ENCODE data around the gene WWC1. TPM values are rescaled to one million over a fixed set of nuclear protein-coding genes. Genes with fewer than 3 reads are reported as not detected.

Gene WWC1
- total and polyA plus RNA-seq, 10 of the 15 experiments (the other 5 are each of a cell fraction or from before 2014, with no cell fraction given) = 0.50 to 7.8 (median 2.5) TPM

GRCh38 chr5:168481330-168481788 is 189.9 kb downstream of the WWC1 start (continued):
- peak; percentile 61; the same call in 1 of the 2 replicates for TF ChIP-seq RELB (IDR thresholded peaks at IDR 0.05; ENCODE audit: low read depth)
- TF ChIP-seq WRNIP1 (IDR thresholded peaks at IDR 0.05; ENCODE audit: borderline replicate concordance, low read depth, low read length) = no peak
- no peak for TF ChIP-seq SUZ12 (IDR thresholded peaks at IDR 0.05; ENCODE audit: unreplicated experiment)
- TF ChIP-seq RUNX3 (IDR thresholded peaks at IDR 0.05; ENCODE audit: low read length) = peak; percentile 86
- no peak for TF ChIP-seq SIX5 (IDR thresholded peaks at IDR 0.05; ENCODE audit: low read depth, low read length, severe bottlenecking)
- no peak for TF ChIP-seq BRCA1 (IDR thresholded peaks at IDR 0.05; ENCODE audit: low read depth, low read length)
- TF ChIP-seq ZNF384 (IDR thresholded peaks at IDR 0.05; ENCODE audit: borderline replicate concordance, low read depth, low read length) = no peak
- TF ChIP-seq TCF7 (IDR thresholded peaks at IDR 0.05; ENCODE audit: borderline replicate concordance) = no peak
- no peak for TF ChIP-seq POLR2A (IDR thresholded peaks at IDR 0.05; ENCODE audit: low read depth, low read length)
- no peak for TF ChIP-seq MAX (IDR thresholded peaks at IDR 0.05; ENCODE audit: low read depth, low read length)
- no peak for TF ChIP-seq CBX3 (IDR thresholded peaks at IDR 0.05; ENCODE audit: borderline replicate concordance, low read depth)
- no peak for TF ChIP-seq POLR2AphosphoS2 (IDR thresholded peaks at IDR 0.05; ENCODE audit: low read depth, low read length)
- peak; percentile 18 for TF ChIP-seq SP1 (IDR thresholded peaks at IDR 0.05; ENCODE audit: low read depth, low read length)
- TF ChIP-seq EZH2 (IDR thresholded peaks at IDR 0.05; ENCODE audit: borderline replicate concordance, control insufficient read depth, low read depth, low read length) = no peak
- no peak for TF ChIP-seq MYC (IDR thresholded peaks at IDR 0.05; ENCODE audit: insufficient read depth, insufficient read length, insufficient replicate concordance, low read length, severe bottlenecking)
- TF ChIP-seq E4F1 (IDR thresholded peaks at IDR 0.05; ENCODE audit: borderline replicate concordance, partially characterized antibody) = no peak
- no peak for TF ChIP-seq FOXK2 (IDR thresholded peaks at IDR 0.05)
- no peak for TF ChIP-seq HSF1 (IDR thresholded peaks at IDR 0.05; ENCODE audit: low read depth, low read length)
- TF ChIP-seq TCF3 (IDR thresholded peaks at IDR 0.05; ENCODE audit: borderline replicate concordance, insufficient read depth, low read depth, low read length) = peak; percentile 58; the same call in 1 of the 2 replicates
- no peak for TF ChIP-seq RAD21 (IDR thresholded peaks at IDR 0.05; ENCODE audit: insufficient read depth, low read depth, low read length)
- no peak for TF ChIP-seq ZSCAN29 (IDR thresholded peaks at IDR 0.05)
- TF ChIP-seq MTA2 (IDR thresholded peaks at IDR 0.05; ENCODE audit: low read depth) = peak; percentile 88
- TF ChIP-seq IRF5 (IDR thresholded peaks at IDR 0.05; ENCODE audit: borderline replicate concordance) = no peak
- TF ChIP-seq EED (IDR thresholded peaks at IDR 0.05; ENCODE audit: low read depth) = no peak
- no peak for TF ChIP-seq SMC3 (IDR thresholded peaks at IDR 0.05; ENCODE audit: borderline replicate concordance, low read length)
- TF ChIP-seq GATAD2B (conservative IDR thresholded peaks at IDR 0.05; ENCODE audit: low read depth) = no peak
